Stimulated activated effector memory CD8-positive, alpha-beta T cell treated with anti-CD3 and anti-CD28 coated beads, Interleukin-12 subunit alpha, Interleukin-12 subunit beta, amount 100 ng/mL, for 72 hours (primary cell): ENCODE results near the gene STRA6.

Experiments used
- ATAC-seq: fragments of 150-1000 bp; cut with Tn5 transposase; 2 replicates; pipeline ENCODE4 v1.10.0; 2021
- DNase-seq, 2 donors: peaks; one replicate each; pipeline ENCODE4 v3.0.0; 2021 to 2022; ENCODE audit warnings: low spot score in 2 of 2
- H3K27ac Mint-ChIP-seq: one replicate; pipeline ENCODE4 v1.8.0; 2022; ENCODE audit warnings: mild to moderate bottlenecking, mixed read lengths
- H3K36me3 Mint-ChIP-seq: one replicate; pipeline ENCODE4 v1.8.0; 2022; ENCODE audit warnings: mild to moderate bottlenecking, mixed read lengths
- H3K4me1 Mint-ChIP-seq: one replicate; pipeline ENCODE4 v1.8.0; 2022; ENCODE audit warnings: mixed read lengths
- H3K4me3 Mint-ChIP-seq: one replicate; pipeline ENCODE4 v1.8.0; 2022; ENCODE audit warnings: mild to moderate bottlenecking, mixed read lengths
- H3K9me3 Mint-ChIP-seq: one replicate; pipeline ENCODE4 v1.8.0; 2022; ENCODE audit warnings: mixed read lengths

The STRA6 gene

GRCh38 chr15:74200871-74201419 is 1.6 kb downstream of the STRA6 start:
- Mint-ChIP-seq H3K4me1 (peaks cover 6% of the 10 kb centered on the region), H3K36me3 (no peaks in the 10 kb centered on the region), H3K27ac (no peak overlapping the region), H3K4me3 (no peak overlapping the region), H3K9me3 (no peaks in the 10 kb centered on the region)
- no peak for DNase-seq
- ATAC-seq: no peak

- no peaks in the 10 kb centered on the region for H3K9me3 Mint-ChIP-seq
- peaks cover 6% of the 10 kb centered on the region for H3K4me1 Mint-ChIP-seq
- H3K36me3 Mint-ChIP-seq: no peaks in the 10 kb centered on the region
- ATAC-seq: no peak
- no peak overlapping the region for H3K27ac Mint-ChIP-seq
- no peak overlapping the region for H3K4me3 Mint-ChIP-seq
- no peak for DNase-seq
These were observed 2.2 kb downstream of the STRA6 start for GRCh38 chr15:74200412-74200815.

- no peaks in the 10 kb centered on the region for H3K9me3 Mint-ChIP-seq
- H3K4me3 Mint-ChIP-seq: no peak overlapping the region
These were observed 3.3 kb downstream of the STRA6 start for GRCh38 chr15:74199297-74199652.

DNA sequence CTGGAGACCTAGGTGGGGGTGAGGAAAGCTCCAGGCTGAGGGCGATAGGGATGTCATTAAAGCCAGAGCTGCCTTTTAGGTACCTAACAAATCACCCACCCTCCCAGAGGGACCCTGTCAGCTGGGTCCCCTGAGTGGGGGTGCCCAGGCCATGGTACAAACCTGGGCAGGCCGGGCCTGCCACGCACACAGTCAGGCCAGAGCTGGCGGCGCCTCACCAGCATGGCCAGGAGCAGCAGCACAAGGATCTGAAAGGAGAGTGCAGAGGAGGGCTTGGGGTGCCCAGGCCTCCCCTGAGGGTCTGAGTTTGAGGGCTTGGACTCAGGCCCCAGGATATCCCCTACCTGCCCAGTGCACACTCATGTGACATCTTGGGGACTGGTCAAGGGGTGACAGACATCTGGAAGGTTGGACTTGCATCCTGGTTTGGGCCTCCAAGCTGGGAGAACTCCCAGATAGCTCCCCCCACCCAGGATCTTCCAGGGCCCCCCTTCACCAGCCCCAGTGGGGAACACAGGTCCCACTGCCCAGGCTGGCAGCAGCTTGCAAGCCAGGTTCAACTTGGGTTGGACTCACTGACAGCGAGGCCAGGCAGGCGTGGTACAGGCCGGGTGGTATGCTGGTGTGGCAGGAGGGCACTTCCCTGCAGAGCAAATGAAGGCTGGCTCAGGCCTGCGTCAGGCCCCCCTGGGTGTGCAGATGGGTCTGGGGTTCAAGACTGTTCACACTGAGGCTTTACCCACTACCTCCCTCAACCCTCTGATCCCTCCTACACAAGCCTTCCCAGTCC is 5.2 kb downstream of the STRA6 start:
- H3K27ac Mint-ChIP-seq: no peak overlapping the region
- DNase-seq: no peak
- no peaks in the 10 kb centered on the region for H3K9me3 Mint-ChIP-seq
- no peak for ATAC-seq
- H3K4me1 Mint-ChIP-seq: no peaks in the 10 kb centered on the region
- H3K4me3 Mint-ChIP-seq: no peak overlapping the region
- no peaks in the 10 kb centered on the region for H3K36me3 Mint-ChIP-seq

More at GRCh38 chr15:74199297-74199652, 3.3 kb downstream of the STRA6 start:
- DNase-seq: no peak
- Mint-ChIP-seq H3K27ac (no peak overlapping the region), H3K36me3 (no peaks in the 10 kb centered on the region), H3K4me1 (no peaks in the 10 kb centered on the region)
- no peak for ATAC-seq

GRCh38 chr15:74196175-74196574 is 6.4 kb downstream of the STRA6 start:
- H3K27ac Mint-ChIP-seq: no peak overlapping the region
- no peaks in the 10 kb centered on the region for H3K9me3 Mint-ChIP-seq
- no peak overlapping the region for H3K4me3 Mint-ChIP-seq
- ATAC-seq (no peak), DNase-seq (no peak)
- no peaks in the 10 kb centered on the region for H3K4me1 Mint-ChIP-seq
- no peaks in the 10 kb centered on the region for H3K36me3 Mint-ChIP-seq

DNA sequence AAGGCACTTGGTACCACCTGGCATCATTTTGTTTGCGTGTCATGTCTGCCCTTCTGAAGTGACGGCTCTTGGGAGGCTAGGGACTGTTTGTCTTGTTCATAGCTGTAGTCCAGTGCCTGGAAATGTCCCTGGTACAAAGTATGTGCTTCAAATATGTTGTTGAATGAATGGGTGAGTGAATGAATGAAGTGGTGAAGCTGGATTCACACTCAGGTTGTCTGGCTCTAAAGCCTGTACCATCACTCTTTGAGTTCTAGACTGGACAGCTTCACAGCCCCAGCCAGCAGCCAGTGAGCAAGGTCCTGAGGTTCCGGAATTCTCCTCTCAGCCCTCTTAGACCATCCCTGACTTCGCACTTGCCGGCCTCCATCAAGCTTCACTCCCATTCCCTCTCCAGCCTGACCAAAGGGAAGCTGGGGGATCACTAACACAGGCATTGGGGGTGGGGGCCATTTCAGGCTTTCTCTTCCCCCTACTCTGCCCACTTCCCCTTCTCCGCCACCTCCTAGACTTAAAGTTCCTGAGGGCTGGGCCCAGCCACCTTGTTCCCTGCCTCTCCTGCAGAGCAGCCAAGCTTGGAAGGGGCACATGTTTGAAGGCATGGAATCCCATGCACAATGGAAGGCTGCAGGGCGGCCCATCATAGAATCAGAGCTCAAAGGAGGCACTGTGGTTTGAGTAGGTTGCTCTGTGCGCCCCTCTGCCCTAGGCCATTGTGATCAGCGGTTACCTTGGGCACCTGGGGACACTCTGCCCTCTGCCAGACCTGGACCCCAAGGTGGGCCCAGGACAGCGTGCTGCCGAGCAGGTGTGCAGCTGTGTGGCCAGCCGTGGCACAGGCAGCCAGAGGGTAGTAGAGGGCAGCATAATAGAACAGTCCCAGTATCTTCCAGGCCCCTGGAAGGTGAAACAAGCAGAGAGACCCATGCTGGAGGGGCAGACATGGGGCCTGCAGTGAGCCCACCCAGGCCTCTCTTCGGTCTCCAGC is 7.7 kb downstream of the STRA6 start:
- Mint-ChIP-seq H3K36me3 (no peaks in the 10 kb centered on the region), H3K9me3 (no peaks in the 10 kb centered on the region), H3K4me3 (no peak overlapping the region), H3K27ac (no peak overlapping the region), H3K4me1 (no peaks in the 10 kb centered on the region)
- DNase-seq (no peak), ATAC-seq (no peak)

DNA sequence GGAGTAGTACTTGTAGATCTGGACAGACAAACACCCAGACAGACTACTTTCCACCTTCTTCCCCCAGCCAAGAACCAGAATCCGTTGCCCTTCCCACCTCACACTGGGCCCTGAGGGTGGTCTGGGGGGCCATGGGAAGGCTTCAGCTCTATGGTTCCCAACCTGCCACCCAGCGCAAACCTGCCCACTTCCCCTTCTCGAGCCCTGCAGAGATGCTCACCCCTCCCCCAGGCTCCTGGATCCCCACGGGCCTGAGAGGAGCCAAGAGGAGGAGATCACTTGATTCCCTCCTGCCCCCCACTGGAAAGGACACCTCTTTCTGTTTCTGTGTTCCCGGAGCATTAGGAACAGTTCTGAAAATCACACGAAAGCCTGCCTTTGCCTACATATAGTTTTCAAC is 8.7 kb downstream of the STRA6 start:
- ATAC-seq (no peak), DNase-seq (no peak)
- Mint-ChIP-seq H3K4me3 (no peak overlapping the region), H3K4me1 (no peaks in the 10 kb centered on the region), H3K9me3 (no peaks in the 10 kb centered on the region), H3K36me3 (no peaks in the 10 kb centered on the region), H3K27ac (no peak overlapping the region)

- no peak overlapping the region for H3K27ac Mint-ChIP-seq
- no peaks in the 10 kb centered on the region for H3K36me3 Mint-ChIP-seq
- H3K4me3 Mint-ChIP-seq: no peak overlapping the region
- no peaks in the 10 kb centered on the region for H3K9me3 Mint-ChIP-seq
- ATAC-seq (peak; percentile 11), DNase-seq (no peak)
- no peaks in the 10 kb centered on the region for H3K4me1 Mint-ChIP-seq
These were observed 9.3 kb downstream of the STRA6 start for GRCh38 chr15:74193299-74193718.

- Mint-ChIP-seq H3K9me3 (no peaks in the 10 kb centered on the region), H3K4me3 (no peak overlapping the region), H3K36me3 (no peaks in the 10 kb centered on the region), H3K4me1 (no peaks in the 10 kb centered on the region), H3K27ac (no peak overlapping the region)
- no peak for DNase-seq
- ATAC-seq: no peak
These were observed 9.8 kb downstream of the STRA6 start for GRCh38 chr15:74192751-74193150.

- DNase-seq (no peak), ATAC-seq (no peak)
- Mint-ChIP-seq H3K9me3 (no peaks in the 10 kb centered on the region), H3K36me3 (no peaks in the 10 kb centered on the region), H3K27ac (no peak overlapping the region), H3K4me3 (no peak overlapping the region), H3K4me1 (peaks cover 5% of the 10 kb centered on the region)
These were observed 10.8 kb downstream of the STRA6 start for GRCh38 chr15:74191798-74192197.

DNA sequence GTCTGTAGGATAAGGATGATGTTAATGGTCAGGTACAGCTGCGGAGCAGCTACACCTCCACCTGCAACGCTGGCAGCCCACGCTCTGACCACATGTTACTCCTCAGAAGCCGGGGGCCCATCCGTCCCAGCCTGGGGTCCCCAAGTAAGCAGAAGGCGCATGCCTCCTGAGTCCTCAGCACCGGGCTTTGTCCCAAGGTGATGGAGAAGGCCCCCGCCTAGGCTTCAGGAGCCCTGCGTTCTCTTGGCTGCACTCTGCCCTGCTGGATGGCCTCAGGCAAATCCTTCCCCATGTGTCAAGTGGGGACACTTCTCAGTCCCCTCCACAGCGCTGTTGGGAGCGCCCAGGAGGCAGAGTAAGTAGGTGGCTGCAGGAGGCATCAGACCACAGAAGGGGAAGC is 14.4 kb downstream of the STRA6 start:
- no peak overlapping the region for H3K27ac Mint-ChIP-seq
- peaks cover 5% of the 10 kb centered on the region for H3K4me1 Mint-ChIP-seq
- DNase-seq (no peak), ATAC-seq (no peak)
- H3K4me3 Mint-ChIP-seq: no peak overlapping the region
- H3K36me3 Mint-ChIP-seq: no peaks in the 10 kb centered on the region
- H3K9me3 Mint-ChIP-seq: no peaks in the 10 kb centered on the region

- peaks cover 5% of the 10 kb centered on the region for H3K4me1 Mint-ChIP-seq
- H3K4me3 Mint-ChIP-seq: no peak overlapping the region
- ATAC-seq (peak; percentile 53), DNase-seq (no peak)
- H3K27ac Mint-ChIP-seq: no peak overlapping the region
- H3K9me3 Mint-ChIP-seq: no peaks in the 10 kb centered on the region
- no peaks in the 10 kb centered on the region for H3K36me3 Mint-ChIP-seq
These were observed 16.8 kb downstream of the STRA6 start for GRCh38 chr15:74185710-74186348.

DNA sequence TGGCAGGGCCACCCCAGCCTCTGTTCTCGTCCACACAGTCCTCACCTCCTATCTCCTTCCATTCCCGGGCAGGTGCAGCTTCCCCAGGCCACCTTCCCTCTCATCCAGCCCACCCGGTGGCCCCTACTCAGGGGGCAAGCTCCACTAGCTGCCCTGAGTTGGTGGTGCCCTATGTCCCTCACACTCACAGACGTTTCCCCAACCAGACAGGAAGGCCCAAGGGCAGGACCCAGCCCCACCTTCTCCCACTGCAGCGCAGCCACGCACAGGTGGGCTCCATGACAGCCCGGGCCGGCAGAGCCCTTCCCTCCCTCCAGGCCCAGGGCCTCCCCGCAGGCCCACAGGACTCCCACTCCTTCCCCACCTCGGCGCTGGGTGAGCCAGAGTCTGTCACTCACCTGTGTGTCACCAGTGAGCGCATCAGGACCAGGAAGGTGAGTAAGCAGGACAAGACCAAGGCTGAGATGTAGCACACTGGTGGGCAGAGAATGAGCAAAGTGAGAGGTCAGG is 17.9 kb downstream of the STRA6 start:
- DNase-seq (no peak), ATAC-seq (peak; percentile 71)
- no peaks in the 10 kb centered on the region for H3K9me3 Mint-ChIP-seq
- H3K36me3 Mint-ChIP-seq: no peaks in the 10 kb centered on the region
- H3K27ac Mint-ChIP-seq: peak overlapping the region; percentile 9
- H3K4me3 Mint-ChIP-seq: no peak overlapping the region
- peaks cover 5% of the 10 kb centered on the region for H3K4me1 Mint-ChIP-seq

- ATAC-seq (no peak), DNase-seq (no peak)
- Mint-ChIP-seq H3K4me3 (no peak overlapping the region), H3K9me3 (no peaks in the 10 kb centered on the region), H3K27ac (no peak overlapping the region), H3K36me3 (no peaks in the 10 kb centered on the region), H3K4me1 (peaks cover 8% of the 10 kb centered on the region)
These were observed 20.5 kb downstream of the STRA6 start for GRCh38 chr15:74182131-74182530.
